LNCAP (cell line): ENCODE measurements around the gene FIBIN.
A peak's percentile ranks its signal among the peaks of the same experiment; 100 is the strongest.

ENCODE experiments used
- TF ChIP-seq, protein P1 (sequence below): fragments of 450-650 bp; IDR thresholded peaks from 2 replicates; pipeline ENCODE4 v1.5.1; 2017; ENCODE audit warnings: mild to moderate bottlenecking

The FIBIN gene

DNA sequence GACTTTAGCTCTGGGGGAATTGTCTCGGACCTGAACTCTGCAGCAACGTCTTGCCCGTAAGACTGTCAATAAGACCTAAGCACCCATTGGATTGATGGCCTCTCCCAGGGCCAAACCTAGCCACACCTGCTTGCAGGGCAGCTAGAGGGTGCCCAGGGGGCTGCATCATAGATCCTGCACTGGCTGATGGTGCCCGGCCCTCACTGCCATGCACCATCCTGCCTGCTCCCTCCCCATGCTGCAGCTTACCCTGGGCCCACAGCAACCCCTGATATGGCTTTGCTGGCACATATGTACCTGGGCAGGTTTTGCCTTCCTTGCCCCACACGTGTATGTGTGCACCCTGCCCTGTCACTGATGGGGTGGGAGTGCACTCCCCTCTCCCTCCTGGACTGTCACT, 37.8 kb downstream of the FIBIN start:
- TF ChIP-seq, protein P1, sequence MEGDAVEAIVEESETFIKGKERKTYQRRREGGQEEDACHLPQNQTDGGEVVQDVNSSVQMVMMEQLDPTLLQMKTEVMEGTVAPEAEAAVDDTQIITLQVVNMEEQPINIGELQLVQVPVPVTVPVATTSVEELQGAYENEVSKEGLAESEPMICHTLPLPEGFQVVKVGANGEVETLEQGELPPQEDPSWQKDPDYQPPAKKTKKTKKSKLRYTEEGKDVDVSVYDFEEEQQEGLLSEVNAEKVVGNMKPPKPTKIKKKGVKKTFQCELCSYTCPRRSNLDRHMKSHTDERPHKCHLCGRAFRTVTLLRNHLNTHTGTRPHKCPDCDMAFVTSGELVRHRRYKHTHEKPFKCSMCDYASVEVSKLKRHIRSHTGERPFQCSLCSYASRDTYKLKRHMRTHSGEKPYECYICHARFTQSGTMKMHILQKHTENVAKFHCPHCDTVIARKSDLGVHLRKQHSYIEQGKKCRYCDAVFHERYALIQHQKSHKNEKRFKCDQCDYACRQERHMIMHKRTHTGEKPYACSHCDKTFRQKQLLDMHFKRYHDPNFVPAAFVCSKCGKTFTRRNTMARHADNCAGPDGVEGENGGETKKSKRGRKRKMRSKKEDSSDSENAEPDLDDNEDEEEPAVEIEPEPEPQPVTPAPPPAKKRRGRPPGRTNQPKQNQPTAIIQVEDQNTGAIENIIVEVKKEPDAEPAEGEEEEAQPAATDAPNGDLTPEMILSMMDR, result no peak

DNA sequence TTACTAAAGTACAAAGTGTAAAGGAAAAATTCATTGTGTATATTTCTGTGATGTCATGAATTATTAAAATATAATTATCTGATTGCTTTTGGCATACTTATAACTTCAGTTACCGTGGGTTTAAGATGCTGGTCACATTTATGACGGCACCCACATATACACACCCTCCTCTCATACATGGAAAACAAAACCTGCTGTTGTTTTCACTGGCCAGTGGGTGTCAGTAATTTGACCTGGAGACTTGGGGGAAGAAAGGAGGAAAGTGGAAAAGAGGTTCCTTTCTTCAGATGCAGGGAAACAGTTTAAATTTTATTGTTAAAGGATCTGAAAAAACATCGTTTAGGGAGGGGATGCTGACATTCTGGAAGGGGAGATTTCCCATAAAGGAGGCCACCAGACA, 46.0 kb downstream of the FIBIN start:
- TF ChIP-seq, protein P1, result peak; percentile 37; the same call in 1 of the 2 replicates

DNA sequence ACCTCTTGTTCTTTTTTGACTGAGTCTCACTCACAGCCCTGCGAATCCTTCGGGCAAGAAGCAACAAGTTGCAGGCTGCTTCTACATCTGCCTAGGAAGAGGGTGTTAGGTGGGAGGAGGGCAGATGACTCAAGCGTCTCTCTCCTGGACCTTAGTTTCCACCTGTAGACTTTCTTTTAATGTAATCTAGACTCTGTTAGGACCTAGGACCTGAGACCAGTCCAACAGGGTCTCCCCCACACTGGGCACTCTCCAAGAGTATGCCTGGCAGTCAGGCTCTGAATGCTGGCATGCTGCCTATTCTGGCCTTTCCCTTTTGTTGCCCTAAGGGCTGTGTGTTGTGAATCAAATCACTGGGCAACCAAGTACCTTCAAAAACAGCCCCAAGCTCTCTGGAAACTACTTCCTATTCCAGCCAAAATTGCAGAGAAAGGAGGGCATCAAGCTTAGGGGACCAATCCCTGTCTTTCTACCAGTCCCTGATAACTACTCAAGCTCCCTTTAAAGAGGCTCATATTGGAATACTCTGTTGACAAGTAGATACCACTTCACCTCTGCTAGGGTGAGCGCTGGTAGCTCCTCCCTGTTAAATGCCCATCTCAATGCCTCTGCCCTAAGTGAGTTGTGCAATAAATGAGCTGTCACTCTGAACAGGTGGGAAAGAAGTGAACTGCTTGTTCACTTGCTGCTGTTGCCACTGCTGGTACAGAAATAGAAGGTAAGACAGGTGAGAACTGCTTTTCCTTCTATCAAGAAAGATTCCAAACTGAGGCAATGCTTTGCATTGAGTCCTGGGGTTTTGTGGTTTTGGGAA, 46.6 kb downstream of the FIBIN start, which contains the start of gene BBOX1:
BBOX1 (plus strand) TSS at position 514 of the 814 bp plus-strand sequence. CDS start 14,616 bp downstream, outside the sequence.
- TF ChIP-seq, protein P1, result no peak

DNA sequence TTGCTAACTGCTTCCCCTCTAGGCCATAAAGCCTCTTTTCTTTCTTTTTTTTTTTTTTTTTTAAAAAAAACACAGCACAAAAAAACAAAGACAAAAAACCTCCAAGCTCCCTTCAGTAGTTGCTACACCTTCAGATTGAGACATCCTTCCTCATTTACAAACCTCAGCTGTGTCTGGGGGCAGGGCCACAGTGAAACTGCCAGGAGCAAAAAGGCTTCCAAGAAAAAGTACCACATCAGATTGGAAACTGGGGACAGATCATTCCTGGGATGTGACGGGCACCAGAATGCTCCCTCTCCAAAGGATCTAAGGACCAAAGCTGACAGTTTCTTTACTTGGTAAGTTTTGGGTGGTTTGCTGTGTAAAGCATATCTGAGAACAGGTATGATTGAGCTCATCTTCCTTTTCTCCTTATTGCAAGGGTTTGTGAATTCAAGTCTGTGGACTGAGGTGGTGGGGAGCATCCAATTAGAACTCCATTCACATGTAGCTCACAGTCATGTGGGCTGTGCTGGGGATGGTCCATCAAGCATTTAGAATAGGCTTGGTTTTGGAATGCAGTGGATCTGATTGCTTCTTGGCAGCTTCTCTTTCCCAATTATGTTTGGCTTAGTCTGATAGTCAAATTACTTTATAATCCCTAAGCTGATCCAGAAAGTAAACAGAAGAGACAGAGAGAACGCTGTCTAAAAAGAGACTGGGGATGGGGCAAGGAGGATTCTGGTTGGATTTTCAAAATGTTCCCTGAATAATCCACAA, 47.4 kb downstream of the FIBIN start:
- TF ChIP-seq, protein P1, result no peak
